Hepatocyte (in vitro differentiated cells): ENCODE measurements around the gene FRMPD4. TPM values are rescaled to one million over a fixed set of nuclear protein-coding genes. Genes with fewer than 3 reads are reported as not detected.

Experiments
- DNase-seq: peaks from one replicate; pipeline ENCODE4 v3.0.0-alpha.2; 2016; ENCODE audit warnings: low spot score
- H2AFZ ChIP-seq: fragments of 200-600 bp; sonication (generic); 2 replicates; pipeline ENCODE4 v1.6.0; 2016; ENCODE audit warnings: antibody characterized with exemption, mild to moderate bottlenecking
- H3K27ac ChIP-seq: fragments of 200-600 bp; sonication (generic); 2 replicates; pipeline ENCODE4 v1.5.1; 2016; ENCODE audit warnings: mild to moderate bottlenecking
- H3K27me3 ChIP-seq: fragments of 200-600 bp; sonication (generic); 2 replicates; pipeline ENCODE4 v1.6.1; 2016
- H3K36me3 ChIP-seq: fragments of 200-600 bp; sonication (generic); replicated peaks from 2 replicates; pipeline ENCODE4 v1.5.1; 2016; ENCODE audit warnings: low read depth; ENCODE audit not compliant: insufficient read depth
- H3K4me1 ChIP-seq: fragments of 200-600 bp; sonication (generic); 2 replicates; pipeline ENCODE4 v1.5.1; 2016; ENCODE audit warnings: mild to moderate bottlenecking, moderate library complexity; ENCODE audit not compliant: insufficient read depth
- H3K4me2 ChIP-seq: fragments of 200-600 bp; sonication (generic); 2 replicates; pipeline ENCODE4 v1.6.0; 2016
- H3K4me3 ChIP-seq: fragments of 200-600 bp; sonication (generic); 2 replicates; pipeline ENCODE4 v1.5.1; 2016; ENCODE audit warnings: mild to moderate bottlenecking
- H3K79me2 ChIP-seq: fragments of 200-600 bp; sonication (generic); 2 replicates; pipeline ENCODE4 v1.6.0; 2017; ENCODE audit warnings: mild to moderate bottlenecking
- H3K9me2 ChIP-seq: fragments of 200-600 bp; sonication (generic); replicated peaks from 2 replicates; pipeline ENCODE4 v1.6.0; 2017; ENCODE audit warnings: mild to moderate bottlenecking; ENCODE audit not compliant: insufficient read depth
- H3K9me3 ChIP-seq: fragments of 200-600 bp; sonication (generic); 2 replicates; pipeline ENCODE4 v1.5.1; 2016; ENCODE audit warnings: low read depth, mild to moderate bottlenecking
- H4K20me1 ChIP-seq: fragments of 200-600 bp; sonication (generic); 2 replicates; pipeline ENCODE4 v1.6.0; 2016; ENCODE audit warnings: mild to moderate bottlenecking; ENCODE audit not compliant: insufficient read depth, poor library complexity, severe bottlenecking
- CTCF ChIP-seq: fragments of 200-600 bp; sonication (generic); IDR thresholded peaks from 2 replicates; pipeline ENCODE4 v1.5.1; 2016; ENCODE audit warnings: antibody characterized with exemption, mild to moderate bottlenecking; ENCODE audit not compliant: poor library complexity
- EZH2 ChIP-seq: fragments of 200-600 bp; sonication (generic); IDR thresholded peaks from 2 replicates; pipeline ENCODE4 v1.6.1; 2016; ENCODE audit warnings: antibody characterized with exemption, mild to moderate bottlenecking, borderline replicate concordance
- EZH2phosphoT487 ChIP-seq: fragments of 200-600 bp; sonication (generic); IDR thresholded peaks from one replicate; pipeline ENCODE4 v1.6.1; 2018; ENCODE audit warnings: antibody characterized with exemption, mild to moderate bottlenecking, low read depth, moderate library complexity; ENCODE audit not compliant: unreplicated experiment, severe bottlenecking
- WGBS: methylation state at CpG from one replicate; pipeline ENCODE4 v1.1.6; 2016; ENCODE audit warnings: low lambda C conversion rate; ENCODE audit errors: missing lambda C conversion rate; 5-methylcytosine and 5-hydroxymethylcytosine counted together
- polyA plus RNA-seq: library from polyadenylated mRNA; unstranded; fragments of >200 nt; fragmentation: Nextera tagmentation; extraction: Ambion mirVana; gene quantifications from 2 replicates; pipeline ENCODE4 v1.2.1, GENCODE V29; 2016
- total RNA-seq: library from RNA; depleted of rRNA; stranded (reverse); fragments of >200 nt; gene quantifications from 2 replicates; pipeline ENCODE4 v1.2.3, GENCODE V29; 2014

FRMPD4 gene
- total and polyA plus RNA-seq, 2 experiments from 2014 or later, result 0.23 TPM; not detected in 1

- 67% methylated on average over 8 of the region's 8 CpGs for WGBS
- Histone ChIP-seq H3K27me3 (no peaks in the 10 kb centered on the region), H3K9me3 (no peaks in the 10 kb centered on the region), H4K20me1 (no peaks in the 10 kb centered on the region), H3K4me3 (no peak overlapping the region), H3K79me2 (no peaks in the 10 kb centered on the region), H2AFZ (no peak overlapping the region), H3K4me1 (no peaks in the 10 kb centered on the region), H3K36me3 (no peaks in the 10 kb centered on the region), H3K27ac (no peak overlapping the region), H3K9me2 (no peaks in the 10 kb centered on the region), H3K4me2 (no peak overlapping the region)
- TF ChIP-seq EZH2phosphoT487 (no peak), CTCF (no peak)
- DNase-seq, result peak; percentile 15
Measured at GRCh38 chrX:12721042-12721441, 582.8 kb downstream of the FRMPD4 start.

GRCh38 chrX:12722314-12722713 is 584.0 kb downstream of the FRMPD4 start:
- Histone ChIP-seq H3K36me3 (no peaks in the 10 kb centered on the region), H3K9me3 (no peaks in the 10 kb centered on the region), H2AFZ (no peak overlapping the region), H3K4me2 (no peak overlapping the region), H3K4me3 (no peak overlapping the region), H3K27ac (no peak overlapping the region), H3K9me2 (no peaks in the 10 kb centered on the region), H3K79me2 (no peaks in the 10 kb centered on the region), H3K4me1 (no peaks in the 10 kb centered on the region), H4K20me1 (no peaks in the 10 kb centered on the region), H3K27me3 (no peaks in the 10 kb centered on the region)
- 89% methylated on average over 1 of the region's 1 CpG for WGBS
- no peak for TF ChIP-seq CTCF
- TF ChIP-seq EZH2, result no peak
- DNase-seq, result no peak

- H3K9me3 ChIP-seq, result no peaks in the 10 kb centered on the region
- TF ChIP-seq EZH2phosphoT487, result no peak
- TF ChIP-seq EZH2, result no peak
- no peak for TF ChIP-seq CTCF
- H3K36me3 ChIP-seq, result no peaks in the 10 kb centered on the region
- no peaks in the 10 kb centered on the region for H4K20me1 ChIP-seq
- H3K4me1 ChIP-seq, result no peaks in the 10 kb centered on the region
- WGBS, result 75% methylated on average over 6 of the region's 6 CpGs
- H3K9me2 ChIP-seq, result no peaks in the 10 kb centered on the region
- no peak overlapping the region for H3K4me3 ChIP-seq
- H3K27me3 ChIP-seq, result no peaks in the 10 kb centered on the region
- H3K79me2 ChIP-seq, result no peaks in the 10 kb centered on the region
- DNase-seq, result peak; percentile 16
- H2AFZ ChIP-seq, result no peak overlapping the region
- H3K27ac ChIP-seq, result no peak overlapping the region
- no peak overlapping the region for H3K4me2 ChIP-seq
Measured at GRCh38 chrX:12741416-12741815, 603.1 kb downstream of the FRMPD4 start.

- H3K4me1 ChIP-seq, result no peaks in the 10 kb centered on the region
- no peak for DNase-seq
- no peaks in the 10 kb centered on the region for H4K20me1 ChIP-seq
- 71% methylated on average over 1 of the region's 1 CpG for WGBS
- H3K79me2 ChIP-seq, result no peaks in the 10 kb centered on the region
- no peak overlapping the region for H3K27ac ChIP-seq
- H2AFZ ChIP-seq, result no peak overlapping the region
- H3K4me2 ChIP-seq, result no peak overlapping the region
- no peaks in the 10 kb centered on the region for H3K36me3 ChIP-seq
- H3K27me3 ChIP-seq, result no peaks in the 10 kb centered on the region
- H3K9me3 ChIP-seq, result no peaks in the 10 kb centered on the region
- TF ChIP-seq CTCF (no peak), EZH2 (no peak), EZH2phosphoT487 (no peak)
- no peaks in the 10 kb centered on the region for H3K9me2 ChIP-seq
- no peak overlapping the region for H3K4me3 ChIP-seq
Measured at GRCh38 chrX:12747433-12747832, 609.2 kb downstream of the FRMPD4 start.
